Gastroesophageal sphincter (tissue), 4 donors: ENCODE results near the gene AQP12B. TPM values are rescaled to one million over a fixed set of nuclear protein-coding genes. Genes with fewer than 3 reads are reported as not detected.
A peak's percentile ranks its signal among the peaks of the same experiment; 100 is the strongest.
"Not testable (repeated sequence)": the region's sequence is repeated elsewhere in the genome, so short reads cannot be mapped to it uniquely, and the experiment has no call there.

ENCODE experiments used
- ATAC-seq: fragments of 150-250 bp; one replicate; pipeline ENCODE4 v1.9.1; 2016; ENCODE audit warnings: mild to moderate bottlenecking, moderate library complexity
- H3K27ac ChIP-seq, 4 donors: fragments of 200-600 bp; sonication (generic) in 3 of 4; 1 replicate in 3 of 4; 2 replicates in 1 of 4; pipeline ENCODE4 v1.5.1; 2016 to 2019
- H3K27me3 ChIP-seq: fragments of 200-600 bp; sonication (generic); one replicate; pipeline ENCODE4 v1.5.1; 2019
- H3K36me3 ChIP-seq, 2 donors: fragments of 200-600 bp; sonication (generic); one replicate each; pipeline ENCODE4 v1.5.1; 2019; ENCODE audit warnings: control low read depth in 1 of 2
- H3K4me1 ChIP-seq, 3 donors: fragments of 200-600 bp; sonication (generic); 1 replicate in 2 of 3; 2 replicates in 1 of 3; pipeline ENCODE4 v1.5.1; 2016 to 2019; ENCODE audit warnings: control low read depth in 2 of 3
- H3K4me3 ChIP-seq, 2 donors: fragments of 200-600 bp; sonication (generic); one replicate each; pipeline ENCODE4 v1.5.1; 2019; ENCODE audit warnings: mild to moderate bottlenecking in 1 of 2, moderate library complexity in 1 of 2
- H3K9me3 ChIP-seq, 3 donors: fragments of 200-600 bp; sonication (generic); one replicate each; pipeline ENCODE4 v1.5.1; 2017 to 2019; ENCODE audit warnings: control low read depth in 2 of 3
- CTCF ChIP-seq, 4 experiments: fragments of 200-600 bp in 2 of 4; fragments of 450-650 bp in 2 of 4; sonication (generic) in 1 of 4; IDR thresholded peaks; one replicate each; pipeline ENCODE4 v1.5.1; 2017 to 2019; ENCODE audit warnings: antibody characterized with exemption in 4 of 4, mild to moderate bottlenecking in 2 of 4, moderate library complexity in 2 of 4
- EP300 ChIP-seq: sonication (generic); formaldehyde crosslinking; IDR thresholded peaks from one replicate; pipeline ENCODE4 v1.6.1; 2017; ENCODE audit warnings: antibody characterized with exemption, mild to moderate bottlenecking
- POLR2A ChIP-seq, 2 donors: fragments of 450-650 bp; IDR thresholded peaks; one replicate each; pipeline ENCODE4 v1.6.1; 2017; ENCODE audit warnings: antibody characterized with exemption in 2 of 2, mild to moderate bottlenecking in 2 of 2, moderate library complexity in 1 of 2
- POLR2AphosphoS5 ChIP-seq: sonication (generic); formaldehyde crosslinking; IDR thresholded peaks from one replicate; pipeline ENCODE4 v1.6.1; 2017; ENCODE audit warnings: antibody characterized with exemption
- WGBS, 2 donors: methylation state at CpG; one replicate each; pipeline ENCODE4 v1.1.5; 2018; ENCODE audit warnings: low coverage in 1 of 2; 5-methylcytosine and 5-hydroxymethylcytosine counted together
- total RNA-seq, 4 donors: library from RNA; depleted of rRNA; stranded (reverse); fragments of >200 nt; gene quantifications; one replicate each; pipeline ENCODE4 v1.1.0, GENCODE V29; 2016

The AQP12B gene
- total RNA-seq, 4 donors from 2014 or later = not detected

GRCh38 chr2:240685771-240686371, 3.2 kb upstream of the AQP12B start:
- Histone ChIP-seq H3K4me3 (no peak overlapping the region), H3K27me3 (peaks cover 7% of the 10 kb centered on the region), H3K4me1 (no peaks in the 10 kb centered on the region), H3K9me3 (no peaks in the 10 kb centered on the region), H3K36me3 (no peaks in the 10 kb centered on the region), H3K27ac (no peak overlapping the region)
- 50 to 100% methylated on average over 1 to 4 of the region's 10 CpGs for WGBS, 2 donors
- TF ChIP-seq EP300 = no peak
- TF ChIP-seq POLR2A (IDR thresholded peaks at IDR 0.05) = no peak
- no peak for TF ChIP-seq POLR2AphosphoS5
- TF ChIP-seq CTCF (IDR thresholded peaks at IDR 0.05) = no peak
- no peak for ATAC-seq

- H3K36me3 ChIP-seq, H3K9me3 ChIP-seq, H3K4me1 ChIP-seq, H3K27ac ChIP-seq, H3K27me3 ChIP-seq, ATAC-seq, H3K4me3 ChIP-seq: not testable (repeated sequence)
- WGBS, 2 donors = 40 to 63% methylated on average over 1 to 3 of the region's 15 CpGs
These were observed 1.5 kb upstream of the AQP12B start for GRCh38 chr2:240683980-240684728.

GRCh38 chr2:240683329-240683979, 769 bp upstream of the AQP12B start:
- WGBS, 2 donors = no CpG with 5 or more reads among the region's 15 CpGs
- not testable (repeated sequence) for H3K4me3 ChIP-seq, H3K27me3 ChIP-seq, H3K36me3 ChIP-seq, H3K27ac ChIP-seq, H3K9me3 ChIP-seq, H3K4me1 ChIP-seq
- peak; percentile 24 for ATAC-seq

- not testable (repeated sequence) for H3K4me3 ChIP-seq, H3K9me3 ChIP-seq, H3K36me3 ChIP-seq, H3K4me1 ChIP-seq, ATAC-seq, H3K27me3 ChIP-seq, H3K27ac ChIP-seq
- no CpG with 5 or more reads among the region's 11 CpGs for WGBS, 2 donors
These were observed 2.5 kb downstream of the AQP12B start for GRCh38 chr2:240680185-240680584.

GRCh38 chr2:240678909-240679308, 3.8 kb downstream of the AQP12B start:
- not testable (repeated sequence) for ATAC-seq, H3K9me3 ChIP-seq, H3K4me3 ChIP-seq, H3K4me1 ChIP-seq, H3K27me3 ChIP-seq, H3K27ac ChIP-seq, H3K36me3 ChIP-seq
- WGBS, 2 donors = no CpG with 5 or more reads among the region's 19 CpGs

- H3K27ac ChIP-seq, H3K4me3 ChIP-seq, H3K36me3 ChIP-seq, ATAC-seq, H3K4me1 ChIP-seq, H3K9me3 ChIP-seq: not testable (repeated sequence)
- peaks cover 13% of the 10 kb centered on the region for H3K27me3 ChIP-seq
- WGBS, 2 donors = no CpG with 5 or more reads among the region's 14 CpGs
These were observed 4.6 kb downstream of the AQP12B start for GRCh38 chr2:240678043-240678442.

- not testable (repeated sequence) for H3K4me1 ChIP-seq, H3K9me3 ChIP-seq, H3K27ac ChIP-seq, H3K36me3 ChIP-seq, H3K4me3 ChIP-seq
- ATAC-seq = peak; percentile 61
- peaks cover 40% of the 10 kb centered on the region for H3K27me3 ChIP-seq
- WGBS, 2 donors = no CpG with 5 or more reads among the region's 24 CpGs
These were observed 7.3 kb downstream of the AQP12B start for GRCh38 chr2:240675345-240675744.

- WGBS, 2 donors = 14 to 44% methylated on average over 1 to 3 of the region's 16 CpGs
- not testable (repeated sequence) for H3K27ac ChIP-seq, H3K36me3 ChIP-seq, H3K4me3 ChIP-seq, H3K4me1 ChIP-seq, H3K9me3 ChIP-seq, ATAC-seq
- H3K27me3 ChIP-seq = peaks cover 41% of the 10 kb centered on the region
These were observed 8.1 kb downstream of the AQP12B start for GRCh38 chr2:240674461-240675184.
